NCI-H2029 (cell line): ENCODE measurements around the gene TMUB1.

ENCODE experiments used
- DNase-seq: peaks from one replicate; lab custom pipeline; 2025; lab: John Stamatoyannopoulos, UW

TMUB1 gene

GRCh38 chr7:151121380-151122170 is 38.3 kb upstream of the TMUB1 start:
- no peak for DNase-seq

- DNase-seq = no peak
Measured at GRCh38 chr7:151120896-151121295, 37.6 kb upstream of the TMUB1 start.

- DNase-seq = no peak
Measured at GRCh38 chr7:151119902-151120301, 36.6 kb upstream of the TMUB1 start.

GRCh38 chr7:151119055-151119415 is 35.7 kb upstream of the TMUB1 start:
- no peak for DNase-seq

GRCh38 chr7:151118108-151119054 is 35.1 kb upstream of the TMUB1 start:
- DNase-seq = no peak

DNA sequence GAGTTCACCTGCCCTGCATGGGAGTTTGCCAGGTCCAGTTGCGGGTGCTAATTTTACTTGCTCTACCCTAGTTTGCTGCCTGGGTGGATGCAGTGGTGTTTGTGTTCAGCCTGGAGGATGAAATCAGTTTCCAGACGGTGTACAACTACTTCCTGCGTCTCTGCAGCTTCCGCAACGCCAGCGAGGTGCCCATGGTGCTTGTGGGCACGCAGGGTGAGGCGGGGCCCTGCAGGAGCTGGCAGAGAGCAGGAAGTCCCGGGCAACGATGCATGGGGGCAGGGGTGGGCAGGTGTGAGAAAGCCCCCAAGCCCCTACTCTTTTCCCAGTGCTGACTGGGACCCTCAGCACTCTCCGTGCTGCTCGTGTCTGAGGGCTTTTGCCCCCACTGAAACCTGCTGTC is 34.3 kb upstream of the TMUB1 start:
- no peak for DNase-seq

GRCh38 chr7:151116603-151117440 is 33.5 kb upstream of the TMUB1 start:
- DNase-seq = no peak

GRCh38 chr7:151115836-151116418 is 32.6 kb upstream of the TMUB1 start:
- DNase-seq = no peak

- no peak for DNase-seq
Measured at GRCh38 chr7:151115121-151115835, 32.0 kb upstream of the TMUB1 start.

- no peak for DNase-seq
Measured at GRCh38 chr7:151114151-151115090, 31.1 kb upstream of the TMUB1 start.

GRCh38 chr7:151113344-151114150 is 30.3 kb upstream of the TMUB1 start:
- DNase-seq = no peak

DNA sequence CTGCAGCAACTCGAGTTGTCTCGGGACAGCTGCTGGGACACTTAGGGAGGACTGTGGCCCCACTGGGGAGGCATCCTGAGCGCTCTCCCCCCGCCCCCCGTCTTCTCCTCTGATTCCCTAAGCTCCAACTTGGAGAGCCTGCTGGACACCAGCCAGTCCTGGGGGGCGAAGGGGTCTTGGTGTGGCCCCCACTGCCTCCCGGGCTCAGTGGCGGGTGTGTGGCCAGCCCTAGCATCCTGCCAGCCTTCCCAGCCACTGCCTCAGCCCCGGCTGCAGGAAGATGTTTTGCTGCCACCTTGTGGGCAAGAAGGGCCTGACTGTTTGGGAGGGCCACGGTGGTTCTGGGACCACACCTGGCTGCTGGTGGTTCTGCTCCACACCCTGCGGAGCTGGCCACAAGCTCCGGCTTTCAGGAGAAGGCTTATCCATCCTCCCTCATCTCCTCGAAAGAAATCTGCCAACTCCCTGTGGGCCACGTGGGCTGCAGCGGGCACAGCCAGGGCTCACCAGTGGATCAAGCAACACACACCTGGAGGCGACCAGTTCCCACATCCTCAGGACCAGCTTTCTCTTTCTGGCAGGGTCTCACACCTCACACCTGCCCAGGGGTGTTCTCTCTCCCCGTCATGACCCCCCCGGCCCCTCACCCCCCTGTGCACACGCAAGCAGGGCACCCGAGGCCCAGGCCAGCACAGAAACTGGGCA is 27.8 kb upstream of the TMUB1 start:
- DNase-seq = peak; percentile 54

GRCh38 chr7:151110236-151110940 is 27.1 kb upstream of the TMUB1 start:
- no peak for DNase-seq

GRCh38 chr7:151109094-151110048 is 26.1 kb upstream of the TMUB1 start:
- no peak for DNase-seq

DNA sequence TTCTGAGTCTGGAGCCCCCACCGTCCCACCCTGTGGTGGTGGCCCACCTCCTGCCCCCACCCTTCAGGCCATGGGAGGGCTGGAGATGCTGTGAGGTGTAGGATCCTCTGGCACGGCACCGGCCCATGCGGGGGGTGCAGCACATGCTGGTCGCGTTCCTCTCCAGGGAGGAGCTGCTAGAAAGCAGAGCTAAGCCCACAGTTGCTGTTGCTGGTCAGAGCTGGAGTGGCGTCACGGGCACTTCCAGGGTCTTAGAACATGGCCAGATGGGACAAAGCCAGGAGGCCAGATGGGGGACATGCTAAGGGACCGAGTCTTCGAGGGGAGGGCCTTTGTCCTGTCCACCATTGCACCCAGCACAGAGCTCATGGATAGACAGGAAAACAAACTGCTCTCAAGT is 24.6 kb upstream of the TMUB1 start:
- no peak for DNase-seq

DNA sequence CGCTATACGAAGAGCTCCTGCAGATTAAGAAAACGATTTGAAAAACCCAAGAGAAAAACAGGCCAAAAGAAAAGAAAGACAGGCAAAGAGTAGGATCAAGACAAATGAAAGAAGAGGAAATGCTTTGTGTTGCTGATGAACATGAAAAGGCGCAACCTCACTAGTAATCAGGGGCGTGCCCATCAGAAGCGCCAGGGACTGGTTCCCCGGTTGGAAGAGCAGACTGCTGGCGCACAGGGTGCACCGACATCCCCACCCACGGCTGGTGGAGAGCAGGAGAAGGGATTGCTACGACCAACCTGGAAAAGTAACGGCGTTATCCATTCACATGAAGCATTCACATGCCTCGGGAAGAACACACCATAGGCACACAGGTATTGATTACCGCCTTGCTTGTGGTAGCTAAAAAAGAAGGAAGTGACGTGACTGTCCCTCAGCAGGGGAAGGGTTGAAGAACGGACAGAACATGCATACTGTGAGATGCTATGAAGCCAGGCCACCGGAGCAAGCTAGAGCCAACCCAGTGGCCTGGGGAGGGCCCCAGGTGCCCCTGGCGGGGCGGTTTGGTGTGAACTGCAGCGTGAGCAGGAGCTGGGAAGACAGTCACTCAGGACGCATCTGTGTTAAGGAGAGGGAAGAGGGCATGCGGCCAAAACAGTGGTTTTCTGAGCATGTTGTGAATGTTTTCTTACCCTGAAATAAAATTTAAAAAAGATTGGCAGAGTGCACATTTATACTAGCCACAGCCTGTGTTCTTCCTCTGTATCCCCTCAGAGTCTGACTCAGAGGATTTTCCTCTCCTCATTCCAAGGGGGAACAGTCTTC is 21.3 kb upstream of the TMUB1 start:
- DNase-seq = no peak
